Activated CD4-positive, CD25-positive, alpha-beta regulatory T cell treated with anti-CD3 and anti-CD28 coated beads, Interleukin-2, amount 50 U/mL, for 72 hours (primary cell): ENCODE results near the gene BEAN1.

Source experiments
- DNase-seq: peaks from one replicate; pipeline ENCODE4 v3.0.0; 2021

The BEAN1 gene

DNA sequence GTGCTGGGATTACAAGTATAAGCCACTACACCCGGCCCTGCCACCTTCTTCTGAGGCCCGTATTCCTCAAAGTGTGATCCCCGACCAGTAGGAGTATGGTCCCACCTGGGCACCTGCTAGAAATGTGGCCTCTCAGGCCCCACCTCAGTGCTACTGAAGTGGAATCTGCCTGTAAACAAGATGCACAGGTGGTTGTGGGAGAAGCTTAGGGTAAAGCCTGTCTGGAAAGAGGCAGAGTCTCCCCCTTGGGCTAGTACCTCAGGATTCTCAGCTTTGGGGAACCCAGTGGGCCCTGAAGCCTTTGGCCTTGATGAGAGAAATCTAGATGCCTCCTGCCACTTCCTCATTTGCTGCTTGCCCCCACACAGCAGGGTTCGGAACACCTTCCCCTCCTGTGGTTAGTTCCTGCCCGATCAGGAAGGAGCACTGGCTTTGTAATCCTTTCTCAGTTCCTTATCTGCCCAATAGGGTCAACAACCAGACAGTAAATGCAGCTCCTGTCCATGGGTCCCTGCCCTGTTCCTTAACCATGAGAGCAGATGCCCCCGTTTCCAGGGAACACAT lies 97.6 kb downstream of the BEAN1 start:
- no peak for DNase-seq

- DNase-seq: no peak
Observed at GRCh38 chr16:66525396-66526180, 98.5 kb downstream of the BEAN1 start.

DNA sequence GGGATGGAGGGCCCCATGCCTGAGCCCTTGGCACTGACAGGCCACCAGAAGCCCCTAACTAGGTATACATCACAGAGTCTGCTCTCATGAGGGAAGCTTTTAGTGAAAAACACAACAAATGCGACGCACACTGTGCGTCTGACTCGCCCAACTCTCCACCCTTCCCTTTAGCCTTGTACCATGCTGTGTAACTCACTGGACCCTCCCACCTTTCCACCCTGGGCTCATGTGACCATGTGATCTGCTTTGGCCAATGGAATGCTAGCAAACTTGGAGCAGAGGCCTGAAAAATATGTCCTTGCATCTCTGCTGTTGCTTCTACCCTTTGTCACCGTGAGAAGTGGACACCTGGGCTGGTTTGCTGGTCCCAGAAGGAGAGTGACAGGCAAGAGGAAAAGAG lies 101.2 kb downstream of the BEAN1 start:
- DNase-seq: no peak

- no peak for DNase-seq
Observed at GRCh38 chr16:66529475-66529874, 102.4 kb downstream of the BEAN1 start.
